A549 (cell line): Measurements from ENCODE around the gene GSTT2B.
"Not testable (repeated sequence)": the region's sequence is repeated elsewhere in the genome, so short reads cannot be mapped to it uniquely, and the experiment has no call there.

Source experiments
- CTCF ChIP-seq: fragments of >200 bp; sonication (Bioruptor Twin); formaldehyde crosslinking; IDR thresholded peaks from 3 replicates; pipeline ENCODE4 v1.5.1; 2016
- FOXS1 ChIP-seq: fragments of 250-450 bp; sonication (Bioruptor Pico); IDR thresholded peaks from 2 replicates; pipeline ENCODE4 v1.5.0; 2020; ENCODE audit warnings: mild to moderate bottlenecking, moderate library complexity
- HDAC2 ChIP-seq: fragments of 200-600 bp; sonication (generic); IDR thresholded peaks from 2 replicates; pipeline ENCODE4 v1.6.1; 2016
- POLR2A ChIP-seq: IDR thresholded peaks from 2 replicates; pipeline ENCODE4 v1.6.1; 2012; ENCODE audit warnings: mild to moderate bottlenecking, low read length
- SMC3 ChIP-seq: fragments of >200 bp; sonication (Bioruptor Twin); formaldehyde crosslinking; IDR thresholded peaks from 3 replicates; pipeline ENCODE4 v1.6.1; 2018; ENCODE audit warnings: inconsistent platforms

GRCh38 chr22:23940166-23940565, 20.8 kb downstream of the GSTT2B start:
- TF ChIP-seq CTCF, POLR2A, SMC3, HDAC2, FOXS1: not testable (repeated sequence)
